Hepatocyte (in vitro differentiated cells): ENCODE measurements around the gene ZNF473. TPM values are rescaled to one million over a fixed set of nuclear protein-coding genes. Genes with fewer than 3 reads are reported as not detected.

ENCODE experiments used
- DNase-seq: peaks from one replicate; pipeline ENCODE4 v3.0.0-alpha.2; 2016; ENCODE audit warnings: low spot score
- H2AFZ ChIP-seq: fragments of 200-600 bp; sonication (generic); 2 replicates; pipeline ENCODE4 v1.6.0; 2016; ENCODE audit warnings: antibody characterized with exemption, mild to moderate bottlenecking
- H3K27ac ChIP-seq: fragments of 200-600 bp; sonication (generic); 2 replicates; pipeline ENCODE4 v1.5.1; 2016; ENCODE audit warnings: mild to moderate bottlenecking
- H3K27me3 ChIP-seq: fragments of 200-600 bp; sonication (generic); 2 replicates; pipeline ENCODE4 v1.6.1; 2016
- H3K36me3 ChIP-seq: fragments of 200-600 bp; sonication (generic); replicated peaks from 2 replicates; pipeline ENCODE4 v1.5.1; 2016; ENCODE audit warnings: low read depth; ENCODE audit not compliant: insufficient read depth
- H3K4me1 ChIP-seq: fragments of 200-600 bp; sonication (generic); 2 replicates; pipeline ENCODE4 v1.5.1; 2016; ENCODE audit warnings: mild to moderate bottlenecking, moderate library complexity; ENCODE audit not compliant: insufficient read depth
- H3K4me2 ChIP-seq: fragments of 200-600 bp; sonication (generic); 2 replicates; pipeline ENCODE4 v1.6.0; 2016
- H3K4me3 ChIP-seq: fragments of 200-600 bp; sonication (generic); 2 replicates; pipeline ENCODE4 v1.5.1; 2016; ENCODE audit warnings: mild to moderate bottlenecking
- H3K79me2 ChIP-seq: fragments of 200-600 bp; sonication (generic); 2 replicates; pipeline ENCODE4 v1.6.0; 2017; ENCODE audit warnings: mild to moderate bottlenecking
- H3K9me2 ChIP-seq: fragments of 200-600 bp; sonication (generic); replicated peaks from 2 replicates; pipeline ENCODE4 v1.6.0; 2017; ENCODE audit warnings: mild to moderate bottlenecking; ENCODE audit not compliant: insufficient read depth
- H3K9me3 ChIP-seq: fragments of 200-600 bp; sonication (generic); 2 replicates; pipeline ENCODE4 v1.5.1; 2016; ENCODE audit warnings: low read depth, mild to moderate bottlenecking
- H4K20me1 ChIP-seq: fragments of 200-600 bp; sonication (generic); 2 replicates; pipeline ENCODE4 v1.6.0; 2016; ENCODE audit warnings: mild to moderate bottlenecking; ENCODE audit not compliant: insufficient read depth, poor library complexity, severe bottlenecking
- EZH2 ChIP-seq: fragments of 200-600 bp; sonication (generic); IDR thresholded peaks from 2 replicates; pipeline ENCODE4 v1.6.1; 2016; ENCODE audit warnings: antibody characterized with exemption, mild to moderate bottlenecking, borderline replicate concordance
- EZH2phosphoT487 ChIP-seq: fragments of 200-600 bp; sonication (generic); IDR thresholded peaks from one replicate; pipeline ENCODE4 v1.6.1; 2018; ENCODE audit warnings: antibody characterized with exemption, mild to moderate bottlenecking, low read depth, moderate library complexity; ENCODE audit not compliant: unreplicated experiment, severe bottlenecking
- WGBS: methylation state at CpG from one replicate; pipeline ENCODE4 v1.1.6; 2016; ENCODE audit warnings: low lambda C conversion rate; ENCODE audit errors: missing lambda C conversion rate; 5-methylcytosine and 5-hydroxymethylcytosine counted together
- polyA plus RNA-seq: library from polyadenylated mRNA; unstranded; fragments of >200 nt; fragmentation: Nextera tagmentation; extraction: Ambion mirVana; gene quantifications from 2 replicates; pipeline ENCODE4 v1.2.1, GENCODE V29; 2016
- total RNA-seq: library from RNA; depleted of rRNA; stranded (reverse); fragments of >200 nt; gene quantifications from 2 replicates; pipeline ENCODE4 v1.2.3, GENCODE V29; 2014
- TF ChIP-seq, protein P1 (sequence below): fragments of 200-600 bp; sonication (generic); IDR thresholded peaks from 2 replicates; pipeline ENCODE4 v1.5.1; 2016; ENCODE audit warnings: antibody characterized with exemption, mild to moderate bottlenecking; ENCODE audit not compliant: poor library complexity

The ZNF473 gene
- total and polyA plus RNA-seq, 2 experiments from 2014 or later, result 4.4 to 5.3 TPM

DNA sequence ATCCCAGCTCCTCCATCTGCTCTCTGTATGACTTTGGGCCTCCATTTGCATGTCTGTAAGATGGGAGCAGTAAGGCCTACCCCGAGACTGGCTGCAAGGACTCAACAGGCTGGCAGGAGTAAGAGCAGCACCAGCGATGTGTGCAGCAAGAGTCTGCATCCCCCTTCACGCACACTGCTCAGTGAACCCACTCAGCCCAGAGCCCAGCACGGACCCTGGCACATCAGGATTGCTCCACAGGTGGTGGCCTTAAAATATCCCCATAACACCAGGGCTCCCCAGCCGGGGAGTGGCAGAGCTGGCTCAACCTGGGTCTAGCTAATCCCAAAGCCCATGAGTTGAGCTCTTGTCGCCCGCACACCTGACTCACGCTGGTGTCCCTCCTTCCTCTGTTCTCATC lies 24.0 kb upstream of the ZNF473 start:
- Histone ChIP-seq H3K36me3 (no peaks in the 10 kb centered on the region), H3K27ac (no peak overlapping the region), H3K27me3 (no peaks in the 10 kb centered on the region), H3K4me1 (no peaks in the 10 kb centered on the region), H3K4me3 (no peak overlapping the region), H3K9me3 (no peaks in the 10 kb centered on the region), H4K20me1 (no peaks in the 10 kb centered on the region), H3K79me2 (no peaks in the 10 kb centered on the region), H2AFZ (no peak overlapping the region), H3K9me2 (no peaks in the 10 kb centered on the region), H3K4me2 (no peak overlapping the region)
- TF ChIP-seq EZH2phosphoT487, result no peak
- no peak for TF ChIP-seq EZH2
- TF ChIP-seq, protein P1, sequence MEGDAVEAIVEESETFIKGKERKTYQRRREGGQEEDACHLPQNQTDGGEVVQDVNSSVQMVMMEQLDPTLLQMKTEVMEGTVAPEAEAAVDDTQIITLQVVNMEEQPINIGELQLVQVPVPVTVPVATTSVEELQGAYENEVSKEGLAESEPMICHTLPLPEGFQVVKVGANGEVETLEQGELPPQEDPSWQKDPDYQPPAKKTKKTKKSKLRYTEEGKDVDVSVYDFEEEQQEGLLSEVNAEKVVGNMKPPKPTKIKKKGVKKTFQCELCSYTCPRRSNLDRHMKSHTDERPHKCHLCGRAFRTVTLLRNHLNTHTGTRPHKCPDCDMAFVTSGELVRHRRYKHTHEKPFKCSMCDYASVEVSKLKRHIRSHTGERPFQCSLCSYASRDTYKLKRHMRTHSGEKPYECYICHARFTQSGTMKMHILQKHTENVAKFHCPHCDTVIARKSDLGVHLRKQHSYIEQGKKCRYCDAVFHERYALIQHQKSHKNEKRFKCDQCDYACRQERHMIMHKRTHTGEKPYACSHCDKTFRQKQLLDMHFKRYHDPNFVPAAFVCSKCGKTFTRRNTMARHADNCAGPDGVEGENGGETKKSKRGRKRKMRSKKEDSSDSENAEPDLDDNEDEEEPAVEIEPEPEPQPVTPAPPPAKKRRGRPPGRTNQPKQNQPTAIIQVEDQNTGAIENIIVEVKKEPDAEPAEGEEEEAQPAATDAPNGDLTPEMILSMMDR, result no peak
- WGBS, result 97% methylated on average over 8 of the region's 8 CpGs
- no peak for DNase-seq

DNA sequence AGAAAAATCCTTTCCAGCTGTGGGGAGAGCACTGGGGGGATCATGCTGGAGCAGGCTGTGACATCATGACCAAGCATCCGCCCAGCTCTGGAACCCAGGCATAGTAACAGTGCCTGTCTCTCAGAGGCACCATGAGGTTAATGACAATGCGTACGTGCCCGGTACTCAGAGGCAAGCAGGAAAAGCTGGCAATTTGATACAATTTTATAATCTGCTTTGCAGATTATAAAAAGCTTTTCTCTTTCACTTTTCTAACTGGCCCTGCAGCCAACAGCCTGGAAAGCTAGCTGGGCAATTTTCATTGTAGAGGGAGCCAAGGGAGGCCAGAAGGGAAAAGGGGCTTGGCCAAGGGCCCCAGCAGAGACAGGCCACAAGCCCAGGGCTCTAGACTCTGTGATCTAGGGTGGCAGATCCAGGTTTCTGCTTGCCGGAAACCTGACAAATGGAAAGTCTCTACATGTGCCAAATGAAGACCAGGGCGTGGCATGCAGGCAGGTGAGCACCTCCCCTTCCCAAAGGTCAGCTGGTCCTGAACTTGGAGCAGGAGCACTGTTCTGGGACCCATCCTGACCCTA lies 23.3 kb upstream of the ZNF473 start:
- H3K4me2 ChIP-seq, result no peak overlapping the region
- H3K27me3 ChIP-seq, result no peaks in the 10 kb centered on the region
- H3K9me3 ChIP-seq, result no peaks in the 10 kb centered on the region
- WGBS, result 95% methylated on average over 6 of the region's 6 CpGs
- DNase-seq, result no peak
- no peaks in the 10 kb centered on the region for H3K4me1 ChIP-seq
- no peaks in the 10 kb centered on the region for H3K9me2 ChIP-seq
- no peaks in the 10 kb centered on the region for H3K79me2 ChIP-seq
- H2AFZ ChIP-seq, result no peak overlapping the region
- no peak overlapping the region for H3K4me3 ChIP-seq
- H3K27ac ChIP-seq, result no peak overlapping the region
- TF ChIP-seq EZH2phosphoT487 (no peak), EZH2 (no peak)
- TF ChIP-seq, protein P1, result no peak
- H3K36me3 ChIP-seq, result no peaks in the 10 kb centered on the region
- no peaks in the 10 kb centered on the region for H4K20me1 ChIP-seq

DNA sequence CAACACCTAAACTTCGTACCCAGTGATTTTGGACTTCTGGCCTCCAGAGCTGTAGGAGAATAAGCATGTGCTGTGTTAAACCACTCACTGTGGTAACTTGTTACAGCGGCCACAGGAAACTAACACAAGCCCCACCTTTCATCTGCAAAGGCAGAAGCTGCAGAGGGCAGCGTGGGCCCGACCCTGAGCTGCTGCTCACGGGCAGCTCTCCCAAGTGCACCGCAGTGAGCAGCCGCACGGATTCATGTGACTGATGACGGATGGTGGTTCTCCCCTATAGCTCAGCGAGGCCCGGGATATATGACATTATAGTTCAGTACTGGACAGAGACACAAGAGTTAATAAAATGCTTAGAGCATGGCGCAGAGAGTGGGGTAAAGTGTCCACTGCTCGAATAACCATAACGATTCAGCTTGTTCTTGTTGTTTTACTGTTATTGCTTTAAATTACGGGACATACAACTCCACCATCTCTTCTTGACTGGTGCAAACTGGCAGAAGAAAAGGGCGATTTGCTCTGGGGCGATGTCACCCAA lies 22.5 kb upstream of the ZNF473 start:
- Histone ChIP-seq H3K9me2 (no peaks in the 10 kb centered on the region), H2AFZ (no peak overlapping the region), H3K9me3 (no peaks in the 10 kb centered on the region), H3K27ac (no peak overlapping the region), H3K36me3 (no peaks in the 10 kb centered on the region), H3K4me3 (no peak overlapping the region), H3K4me1 (no peaks in the 10 kb centered on the region), H3K27me3 (no peaks in the 10 kb centered on the region), H3K79me2 (no peaks in the 10 kb centered on the region), H4K20me1 (no peaks in the 10 kb centered on the region), H3K4me2 (no peak overlapping the region)
- TF ChIP-seq EZH2phosphoT487 (no peak), EZH2 (no peak)
- TF ChIP-seq, protein P1, result no peak
- WGBS, result 94% methylated on average over 17 of the region's 17 CpGs
- no peak for DNase-seq
